HTERT RPE-1 (cell line): Measurements from ENCODE around the gene SUV39H2.
"Not testable (repeated sequence)": the region's sequence is repeated elsewhere in the genome, so short reads cannot be mapped to it uniquely, and the experiment has no call there.

ENCODE experiments used
- in situ Hi-C: fragments of 300-500 bp; cut with MboI; formaldehyde crosslinking; loops from 4 replicates; pipeline ENCODE4 v1.14.3; 2020; ENCODE audit warnings: low sequenced_read_pairs

SUV39H2 gene

DNA sequence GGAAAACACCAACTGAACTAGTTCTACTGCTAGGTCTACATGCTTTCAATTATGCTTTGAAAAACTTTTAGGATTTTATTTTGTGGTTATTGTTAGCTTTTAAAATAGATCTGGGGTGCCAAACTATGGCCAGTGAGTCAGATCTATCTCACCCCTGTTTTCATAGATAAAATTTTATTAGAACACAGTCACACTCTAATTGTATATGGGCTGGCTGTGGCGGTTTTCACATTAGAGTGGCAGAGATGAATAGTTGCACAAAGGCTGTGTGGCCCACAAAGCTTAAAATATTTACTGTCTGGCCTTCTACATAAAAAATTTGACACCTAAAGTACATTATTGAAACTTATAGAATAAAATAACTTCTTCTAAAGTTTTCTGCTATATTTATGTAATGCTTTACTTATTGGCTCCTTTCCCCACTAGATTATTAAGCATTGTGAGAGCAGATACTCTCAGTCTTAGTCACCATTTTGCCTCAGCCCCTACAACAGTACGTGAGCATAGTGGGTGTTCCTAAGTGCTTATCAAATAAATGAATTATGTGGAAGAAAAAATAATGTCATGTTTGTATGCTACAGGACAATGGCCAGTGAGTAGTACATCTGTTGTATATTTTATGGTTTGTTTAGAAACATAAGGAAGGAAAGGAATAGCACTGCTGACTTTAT, 5.4 kb upstream of the SUV39H2 start:
- in situ Hi-C loops, result no loop called here

DNA sequence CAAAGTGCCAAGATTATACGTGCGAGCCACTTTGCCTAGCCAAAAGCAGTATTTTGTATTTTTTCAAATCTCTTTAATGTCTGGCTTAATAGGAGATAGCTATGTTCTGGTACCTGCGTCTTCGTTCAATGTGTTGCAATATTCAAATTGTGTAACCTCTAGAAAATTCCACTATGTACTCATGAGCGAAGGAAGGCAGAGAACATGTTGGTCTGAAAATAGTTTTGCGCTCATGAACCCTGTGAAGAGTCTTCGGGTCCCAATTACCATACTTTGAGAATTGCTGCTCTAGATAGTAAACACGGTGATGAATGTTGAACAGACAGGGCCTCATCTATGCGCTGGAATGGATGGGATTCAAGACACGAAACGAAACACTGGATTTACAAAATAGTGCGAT, 2.7 kb upstream of the SUV39H2 start:
- in situ Hi-C loops, result no loop called here

DNA sequence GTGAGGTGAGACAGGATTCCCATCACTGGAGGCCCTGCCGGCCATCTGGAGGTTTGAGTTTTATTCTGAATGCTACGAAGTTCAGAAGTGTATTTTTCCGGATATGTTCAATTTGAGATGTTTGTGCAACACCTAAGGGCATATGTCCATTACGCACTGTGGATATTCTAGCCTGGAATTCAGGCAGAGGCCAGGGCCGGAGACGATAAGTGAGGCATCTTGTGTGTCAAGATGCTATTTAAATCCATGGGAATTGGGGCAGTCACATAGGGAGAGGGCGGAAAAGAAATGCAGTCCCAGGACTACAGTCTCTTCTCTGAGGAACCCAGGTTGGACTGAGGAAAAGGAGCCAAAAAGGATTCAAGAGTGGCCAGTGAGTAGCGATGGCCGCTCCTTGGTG, 1.9 kb upstream of the SUV39H2 start:
- in situ Hi-C loops, result no loop called here

DNA sequence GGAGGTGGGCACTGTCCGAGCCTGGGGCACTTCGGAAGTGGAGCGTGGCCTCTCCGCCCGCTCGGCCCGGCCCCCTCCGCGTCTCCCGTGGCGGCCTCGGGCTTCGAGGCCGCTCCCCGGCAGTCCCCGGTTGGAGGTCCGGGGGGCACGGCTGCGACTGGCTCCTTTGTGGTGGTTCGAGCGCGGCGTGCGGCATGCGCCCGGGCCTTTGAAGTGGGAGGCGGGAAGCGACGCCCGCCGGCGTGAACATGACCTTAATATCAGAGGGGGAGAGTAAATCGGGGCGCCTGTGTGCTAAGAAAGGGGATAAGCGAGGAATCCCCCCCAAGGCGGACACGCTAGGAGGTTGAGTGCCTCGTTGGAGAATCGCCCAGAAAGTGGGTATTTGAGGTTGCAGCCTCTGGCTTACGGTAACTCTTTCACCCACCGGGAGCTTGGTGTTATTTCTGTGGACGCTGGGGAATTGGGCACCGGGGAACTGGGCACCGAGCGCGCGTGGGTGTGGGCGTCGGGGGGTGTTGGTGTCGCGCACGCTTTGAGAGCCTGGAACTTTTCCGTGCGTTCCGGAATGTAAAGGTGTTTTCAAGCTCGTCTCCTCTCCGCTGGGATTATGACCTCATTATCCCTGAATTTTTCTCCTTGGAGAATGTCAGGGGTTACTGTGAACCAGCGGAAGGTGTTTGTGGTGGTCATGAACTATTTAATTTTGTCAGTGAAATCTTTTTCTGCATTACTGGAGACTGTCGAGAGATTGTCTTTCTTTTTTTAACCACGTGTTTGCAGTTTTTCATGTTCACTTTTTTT, 660 bp downstream of the SUV39H2 start:
- in situ Hi-C loops, result no loop called here

DNA sequence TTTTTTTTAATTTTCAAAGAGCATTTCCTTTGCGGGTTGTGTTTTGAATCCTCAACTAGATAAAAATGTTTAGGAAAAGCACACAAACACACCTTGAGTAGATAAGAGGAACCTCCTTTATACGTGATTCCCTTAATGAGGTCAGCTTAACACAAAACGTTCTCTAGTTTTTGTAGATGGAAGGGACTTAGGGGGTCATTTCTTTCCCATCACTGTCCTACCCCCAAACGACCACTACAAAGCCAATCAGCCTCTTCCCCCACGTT, 1.2 kb downstream of the SUV39H2 start:
- in situ Hi-C loops, result no loop called here

DNA sequence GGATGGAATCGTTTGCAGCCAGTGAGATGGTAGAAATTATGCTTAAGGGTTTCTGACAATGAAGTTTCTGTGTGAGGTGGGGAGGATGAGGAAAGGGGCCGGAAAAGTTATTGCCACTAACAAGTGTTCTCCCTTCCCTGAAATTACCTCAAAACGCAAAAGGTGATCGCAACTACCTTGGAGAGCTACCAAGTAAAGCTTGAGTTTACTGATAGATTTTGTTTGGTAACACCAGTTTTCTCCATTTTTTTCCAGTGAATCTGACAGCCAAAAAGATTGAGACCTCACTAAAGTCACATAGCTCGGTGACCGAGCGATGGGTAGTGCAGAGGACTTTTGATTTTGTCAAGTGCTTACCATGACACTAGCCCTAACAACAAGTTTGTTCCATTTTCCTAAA, 1.6 kb downstream of the SUV39H2 start:
- in situ Hi-C loops, result no loop called here

DNA sequence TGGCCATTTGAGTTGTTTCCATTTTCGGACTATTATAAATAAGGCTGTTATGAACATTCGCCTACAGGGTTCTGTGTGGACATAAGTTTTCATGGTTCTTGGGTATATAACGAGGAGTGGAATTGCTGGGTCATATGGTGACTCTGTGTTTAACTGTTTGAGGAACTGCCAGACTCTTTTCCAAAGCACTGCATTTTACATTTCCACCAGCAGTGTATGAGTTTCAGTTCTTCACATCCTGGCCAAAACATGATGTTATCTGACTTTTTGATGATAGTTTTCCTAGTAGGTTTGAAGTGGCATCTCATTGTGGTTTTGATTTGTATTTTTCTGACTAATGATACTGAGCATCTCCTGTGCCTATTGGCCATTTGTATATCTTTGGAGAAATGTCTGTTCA, 5.4 kb downstream of the SUV39H2 start:
- in situ Hi-C loops, result no loop called here

DNA sequence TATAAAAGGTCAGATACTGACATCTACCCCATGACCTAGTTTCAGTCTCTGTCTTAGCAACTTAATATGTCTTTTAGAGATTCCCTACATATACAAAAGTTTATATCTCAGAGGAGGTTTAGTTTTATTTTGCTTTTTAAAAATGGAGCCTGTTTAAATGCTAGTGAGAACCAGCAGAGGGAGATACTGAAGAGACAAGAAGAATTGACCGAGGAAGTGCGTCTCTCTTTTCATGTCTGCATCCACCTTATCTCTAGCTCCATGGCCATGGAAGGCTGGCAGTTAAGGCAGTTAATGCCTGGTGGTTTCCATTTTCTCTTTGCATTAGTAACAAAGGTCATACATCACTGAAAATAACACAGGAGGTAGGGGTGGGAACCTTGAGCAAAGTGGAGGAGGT, 10.7 kb downstream of the SUV39H2 start:
- in situ Hi-C loops, result no loop called here

DNA sequence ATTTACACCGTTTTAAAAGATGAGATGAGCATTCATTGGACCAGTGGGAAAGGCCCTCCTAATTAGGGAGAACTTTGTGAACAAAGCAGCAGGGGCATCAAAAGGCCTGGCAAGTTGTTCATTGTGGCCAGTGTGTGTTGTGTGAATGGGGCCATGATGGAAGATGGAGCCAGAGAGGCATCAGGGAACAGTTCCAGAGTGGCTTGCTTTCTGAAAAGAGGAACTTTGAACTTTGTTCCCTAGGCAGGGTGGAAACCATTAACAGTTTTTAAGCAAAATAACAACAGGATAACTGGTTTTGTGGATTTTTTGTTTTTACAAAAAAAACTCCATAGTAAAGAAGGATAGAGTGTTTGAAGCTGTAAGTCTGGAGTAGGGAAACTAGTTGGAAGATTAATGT, 12.5 kb downstream of the SUV39H2 start:
- in situ Hi-C loops, result no loop called here

DNA sequence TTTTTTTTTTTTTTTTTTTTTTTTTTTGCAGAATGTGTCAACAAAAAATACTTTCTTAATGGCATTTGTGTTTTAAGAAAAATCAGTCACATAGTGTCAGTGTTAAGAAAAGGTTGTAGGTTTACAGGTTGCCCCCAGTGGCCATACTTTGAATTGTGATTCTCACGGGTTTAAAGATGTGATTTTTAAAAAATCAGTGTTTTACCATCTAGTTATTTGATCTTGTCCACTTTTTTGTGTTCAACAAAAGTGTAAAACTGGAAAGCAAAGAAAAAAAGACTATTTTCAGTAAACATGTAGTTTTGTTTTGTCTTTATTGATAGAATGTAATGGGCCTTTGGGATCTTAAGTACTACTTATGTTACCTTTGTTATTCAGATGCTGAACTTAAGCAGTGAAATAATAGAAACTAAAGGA, 25.7 kb downstream of the SUV39H2 start:
- in situ Hi-C loops, result no loop called here

DNA sequence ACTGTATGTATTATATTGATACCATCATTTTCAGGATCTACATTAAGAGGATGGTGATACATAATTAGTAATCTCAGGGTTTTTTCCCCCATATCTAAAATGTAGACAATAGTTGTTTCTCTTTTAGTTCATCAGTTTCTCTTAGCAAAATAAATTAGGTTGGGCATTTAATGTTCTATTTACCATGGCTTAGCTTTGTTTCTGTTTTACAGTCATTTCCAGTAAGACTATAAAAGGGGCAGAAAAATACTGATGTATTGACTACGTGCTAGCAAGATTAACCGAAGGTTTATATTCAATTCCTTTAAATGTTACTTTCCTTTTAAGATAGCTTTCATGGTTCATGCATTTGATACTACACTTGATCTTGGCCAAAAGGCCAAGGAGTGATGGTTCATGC, 26.2 kb downstream of the SUV39H2 start:
- in situ Hi-C loops, result no loop called here

DNA sequence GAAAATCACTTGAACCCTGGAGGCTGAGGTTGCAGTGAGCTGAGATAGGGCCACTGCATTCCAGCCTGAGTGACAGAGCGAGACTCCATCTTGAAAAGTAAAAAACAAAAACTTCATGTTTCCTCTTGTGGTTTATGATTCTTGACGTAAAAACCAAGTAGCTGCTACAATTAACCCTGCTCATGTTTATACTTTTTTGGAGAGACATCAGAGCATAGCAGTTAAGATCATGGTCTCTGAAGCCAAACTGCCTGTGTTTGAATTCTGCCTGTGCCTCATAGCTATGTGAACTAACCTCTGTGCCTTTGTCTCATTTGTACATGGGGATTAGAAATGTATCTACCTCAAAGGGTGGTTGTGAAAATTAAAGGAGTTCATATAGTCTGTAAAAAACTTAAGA, 27.2 kb downstream of the SUV39H2 start:
- in situ Hi-C loops, result no loop called here

DNA sequence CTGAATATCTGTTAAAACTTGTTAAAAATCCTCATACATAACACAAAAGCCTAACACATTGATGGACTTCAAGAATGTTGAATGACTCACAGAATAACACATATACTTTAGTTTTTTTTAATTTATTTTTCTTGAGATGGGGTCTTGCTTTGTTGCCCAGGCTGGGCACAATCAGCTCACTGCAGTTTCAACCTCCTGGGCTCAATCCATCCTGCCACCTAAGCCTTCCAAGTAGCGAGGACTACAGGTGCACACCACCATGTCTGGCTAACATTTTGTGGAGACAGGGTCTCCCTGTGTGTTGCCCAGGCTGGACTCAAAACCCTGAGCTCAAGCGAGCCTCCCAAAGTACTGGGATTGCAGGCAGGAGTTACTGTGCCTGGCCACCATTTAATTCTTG, 28.1 kb downstream of the SUV39H2 start:
- in situ Hi-C loops, result no loop called here

DNA sequence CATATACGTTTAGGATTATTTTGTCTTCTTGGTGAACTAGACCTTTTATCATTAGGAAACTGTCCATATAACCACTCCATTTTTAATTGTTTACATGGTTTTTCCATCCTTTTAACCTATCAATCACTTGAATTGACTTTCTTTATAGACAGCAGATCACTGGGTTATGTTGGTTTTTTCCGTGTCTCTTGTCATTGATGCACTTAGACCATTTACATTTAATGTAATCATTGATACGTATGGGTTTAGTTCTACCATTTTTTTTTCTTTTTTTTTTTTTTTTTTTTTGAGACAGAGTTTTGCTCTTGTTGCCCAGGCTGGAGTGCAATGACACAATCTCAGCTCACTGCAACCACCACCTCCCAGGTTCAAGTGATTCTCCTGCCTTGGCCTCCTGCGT, 28.9 kb downstream of the SUV39H2 start:
- in situ Hi-C loops, result not testable (repeated sequence)

DNA sequence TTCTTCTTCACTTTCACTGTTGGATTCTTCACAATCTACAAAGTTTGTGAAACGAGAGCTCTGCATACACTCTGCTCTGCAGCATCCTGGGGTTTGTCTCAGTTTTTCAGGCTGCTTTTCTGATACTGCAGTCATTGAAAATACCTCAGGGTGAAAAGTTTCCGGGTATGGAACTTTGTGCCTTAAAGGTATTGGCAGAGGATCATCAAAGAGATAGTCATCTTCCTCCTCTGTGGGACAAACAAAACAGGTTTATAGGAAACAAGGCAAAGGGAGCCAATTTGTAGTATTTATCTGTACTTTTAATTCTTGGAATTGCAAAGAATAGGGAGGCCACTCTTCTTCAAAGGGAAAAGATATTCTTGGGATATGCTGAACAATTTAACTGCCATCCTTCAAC, 30.4 kb downstream of the SUV39H2 start:
- in situ Hi-C loops, result no loop called here

DNA sequence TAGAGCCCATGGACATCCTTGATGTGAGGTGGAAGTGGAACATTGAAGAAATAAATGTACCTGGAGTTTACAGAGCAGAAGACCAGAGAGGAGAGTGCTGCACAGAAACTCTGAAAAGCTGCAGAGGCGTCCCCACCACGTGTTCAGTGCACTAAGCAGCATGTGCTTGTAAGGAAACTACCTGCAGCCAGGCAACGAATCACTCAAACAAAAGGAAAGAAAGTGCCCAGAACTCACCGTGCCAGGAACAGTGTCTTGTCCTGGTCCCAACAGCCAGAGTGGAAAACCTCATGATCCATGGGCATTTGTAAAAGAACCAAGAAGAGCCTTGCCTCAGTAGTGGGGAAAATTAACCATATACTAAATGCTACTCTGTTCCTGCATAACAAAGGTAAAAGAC, 32.3 kb downstream of the SUV39H2 start:
- in situ Hi-C loops, result no loop called here

DNA sequence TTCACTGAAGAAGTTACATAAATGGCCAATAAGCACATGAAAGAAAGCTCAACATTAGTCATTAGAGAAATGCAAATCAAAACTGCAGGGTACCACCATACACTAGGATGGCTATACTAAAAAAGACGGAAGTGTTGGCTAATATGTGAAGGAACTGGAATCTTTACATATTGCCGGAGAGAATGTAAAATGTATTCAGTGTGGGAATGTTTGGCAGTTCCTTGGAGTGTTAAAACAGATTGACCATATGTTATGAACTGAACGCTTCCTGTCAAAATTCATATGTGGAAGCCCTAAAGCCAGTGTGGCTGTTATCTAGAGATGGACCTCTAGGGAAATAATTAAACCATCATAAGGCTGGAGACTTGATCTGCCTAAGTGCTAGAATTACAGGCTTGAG, 33.1 kb downstream of the SUV39H2 start:
- in situ Hi-C loops, result no loop called here

DNA sequence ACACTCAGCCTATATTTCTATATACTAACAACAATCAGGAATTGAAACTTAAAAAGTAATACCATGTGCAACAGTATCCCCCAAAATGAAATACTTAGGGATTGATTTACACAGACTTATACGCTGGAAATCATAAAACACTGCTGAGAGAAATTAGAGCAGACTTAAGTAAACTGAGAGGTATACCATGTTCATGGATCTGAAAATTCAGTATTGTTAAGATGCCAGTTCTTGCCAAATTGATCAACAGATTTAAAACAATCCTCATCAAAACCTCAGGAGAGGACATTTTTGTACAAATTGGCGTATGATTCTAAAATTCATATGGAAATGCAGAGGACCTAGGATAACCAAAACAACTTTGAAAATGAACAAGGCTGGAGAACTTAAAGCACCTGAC, 37.9 kb downstream of the SUV39H2 start:
- in situ Hi-C loops, result no loop called here

DNA sequence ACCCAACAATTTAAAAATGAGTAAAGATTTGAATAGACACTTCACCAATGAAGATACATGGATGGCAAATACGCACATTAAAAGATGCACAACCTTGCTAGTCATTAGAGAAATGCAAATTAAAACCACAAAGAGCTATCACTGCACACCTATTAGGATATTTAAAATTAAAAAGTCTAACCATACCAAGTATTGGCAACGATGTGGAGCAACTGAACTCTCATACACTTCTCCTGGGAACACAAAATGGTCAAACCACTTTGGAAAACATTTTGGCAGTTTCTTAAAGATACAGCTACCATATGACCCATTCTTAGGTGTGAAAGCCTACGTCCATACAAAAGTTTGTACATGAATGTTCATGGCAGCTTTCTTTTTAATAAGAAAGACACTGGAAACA, 39.2 kb downstream of the SUV39H2 start:
- in situ Hi-C loops, result no loop called here

DNA sequence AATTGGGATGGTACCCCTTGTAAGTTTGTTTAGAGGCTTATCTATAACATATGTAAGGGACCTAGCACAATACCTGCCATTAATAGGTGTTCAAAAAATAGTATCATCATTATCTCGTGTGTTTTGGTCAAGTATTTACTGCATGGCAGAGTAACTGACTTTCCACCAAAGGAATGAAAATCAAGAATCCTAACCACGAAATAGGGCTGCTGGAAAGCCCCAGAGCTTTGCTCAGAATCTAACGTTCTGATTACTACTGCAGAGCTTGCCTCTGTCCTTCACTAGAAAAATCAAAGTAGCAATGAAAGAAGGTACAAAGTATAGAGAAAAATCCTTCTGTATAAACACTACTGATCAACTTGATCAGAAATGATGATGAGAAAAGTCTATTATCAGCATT, 40.3 kb downstream of the SUV39H2 start:
- in situ Hi-C loops, result no loop called here

DNA sequence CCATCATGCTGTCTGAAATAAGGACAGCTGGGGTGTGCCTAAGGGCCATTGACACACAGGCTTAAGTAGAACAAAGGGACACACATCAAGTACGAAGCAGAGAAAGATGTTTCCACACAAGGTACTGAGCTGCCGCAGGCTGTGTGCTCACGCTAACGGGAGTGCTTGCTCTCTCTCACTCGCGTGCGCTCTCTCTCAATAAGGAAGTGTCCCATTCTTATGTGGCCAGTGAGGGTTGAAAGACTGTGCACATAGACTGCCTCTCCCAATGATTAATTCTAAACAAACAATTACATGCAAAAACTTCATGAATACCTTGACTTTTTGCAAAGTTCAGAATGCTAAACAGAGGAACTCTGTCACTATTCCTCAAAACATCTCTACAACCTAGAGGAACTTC, 45.3 kb downstream of the SUV39H2 start:
- in situ Hi-C loops, result no loop called here

DNA sequence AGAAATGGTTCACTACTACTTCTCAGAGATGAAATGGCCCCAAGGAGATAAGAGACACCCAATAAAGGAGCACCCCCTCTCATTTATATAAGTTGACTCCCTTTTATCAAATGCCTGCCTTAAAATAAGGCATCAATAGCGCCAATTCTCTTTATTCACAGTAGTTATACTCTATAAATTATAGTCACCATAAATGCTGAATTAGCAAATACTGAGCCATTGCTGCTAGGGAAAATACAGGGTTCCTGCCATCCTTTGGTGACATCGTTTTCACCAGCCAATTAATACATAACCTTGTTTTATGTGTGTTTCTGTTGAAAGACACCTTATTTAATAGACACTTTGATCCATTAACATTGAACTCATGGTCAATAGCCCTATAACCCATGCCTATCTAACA, 46.6 kb downstream of the SUV39H2 start:
- in situ Hi-C loops, result no loop called here

DNA sequence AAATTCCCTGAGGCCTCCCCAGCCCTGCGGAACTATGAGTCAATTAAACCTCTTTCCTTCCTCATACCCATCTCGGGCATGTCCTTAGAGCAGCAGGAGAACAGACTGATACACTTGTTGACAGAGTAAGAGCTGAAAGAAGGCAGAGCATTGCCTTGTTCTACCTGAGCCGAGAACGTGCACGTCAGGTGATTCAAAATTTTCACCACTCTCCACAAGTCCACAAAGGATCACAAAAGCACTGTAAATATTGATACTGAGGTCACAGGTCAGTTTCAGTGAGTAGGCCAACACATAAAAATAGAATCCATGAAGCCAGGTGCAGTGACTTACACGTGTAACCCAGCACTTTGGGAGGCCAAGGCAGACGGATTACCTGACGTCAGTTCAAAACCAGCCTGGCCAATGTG, 47.4 kb downstream of the SUV39H2 start:
- in situ Hi-C loops, result no loop called here
